Ovary (tissue), 3 donors: ENCODE data around the gene HIPK2.

Experiments used
- CTCF ChIP-seq, 3 donors: fragments of 450-650 bp in 2 of 3; fragments of 200-600 bp in 1 of 3; IDR thresholded peaks; one replicate each; pipeline versions ENCODE4 v1.5.1 to v1.8.0; 2016 to 2022; ENCODE audit warnings: antibody characterized with exemption in 3 of 3, mild to moderate bottlenecking in 1 of 3
- EP300 ChIP-seq: sonication (generic); formaldehyde crosslinking; IDR thresholded peaks from one replicate; pipeline ENCODE4 v1.6.1; 2017; ENCODE audit warnings: antibody characterized with exemption
- POLR2A ChIP-seq: fragments of 450-650 bp; IDR thresholded peaks from one replicate; pipeline ENCODE4 v1.6.1; 2017; ENCODE audit warnings: antibody characterized with exemption, mild to moderate bottlenecking, moderate library complexity
- donor health status: DM: no; HTN: no; CAD: no.

GRCh38 chr7:139630643-139631519 lies 146.9 kb downstream of the HIPK2 start:
- TF ChIP-seq EP300 (no peak), CTCF (IDR thresholded peaks at IDR 0.05) (no peak), POLR2A (no peak)
